GM18517 (cell line): Measurements from ENCODE around the gene TAP1.
"Not testable (repeated sequence)": the region's sequence is repeated elsewhere in the genome, so short reads cannot be mapped to it uniquely, and the experiment has no call there.

Experiments
- ATAC-seq: cut with Tn5 transposase; IDR thresholded peaks from one replicate; pipeline ENCODE4 v1.9.1; 2021; ENCODE audit warnings: mild to moderate bottlenecking, moderate library complexity; ENCODE audit not compliant: unreplicated experiment

The TAP1 gene

DNA sequence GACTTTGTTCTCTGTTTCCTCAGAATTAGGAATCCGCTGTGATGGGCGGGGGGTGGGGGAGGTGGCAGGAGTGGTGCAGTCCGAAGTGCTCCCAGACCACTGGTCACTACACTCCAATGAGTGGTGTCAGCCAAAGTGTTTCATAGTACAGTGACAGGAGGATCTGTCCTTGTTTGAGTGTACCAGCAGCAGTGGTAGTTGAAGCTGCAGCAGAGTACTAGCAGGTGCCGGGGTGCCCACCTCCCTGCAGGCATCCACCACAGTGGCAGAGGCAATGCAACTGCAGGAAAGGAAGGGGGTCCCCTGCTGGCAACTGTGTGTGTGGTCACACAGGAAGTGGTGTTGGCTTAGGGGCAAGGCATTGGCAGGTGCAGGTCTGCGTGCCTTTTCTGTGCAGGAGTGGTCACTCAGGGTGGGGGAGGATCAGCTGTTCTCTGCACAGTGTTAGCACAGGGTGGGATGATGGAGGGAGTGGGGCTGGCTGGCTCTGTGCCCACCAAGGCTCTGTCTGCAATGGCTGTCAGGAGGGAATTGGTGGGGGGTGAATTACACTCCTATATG, 46.4 kb downstream of the TAP1 start:
- no peak for ATAC-seq

DNA sequence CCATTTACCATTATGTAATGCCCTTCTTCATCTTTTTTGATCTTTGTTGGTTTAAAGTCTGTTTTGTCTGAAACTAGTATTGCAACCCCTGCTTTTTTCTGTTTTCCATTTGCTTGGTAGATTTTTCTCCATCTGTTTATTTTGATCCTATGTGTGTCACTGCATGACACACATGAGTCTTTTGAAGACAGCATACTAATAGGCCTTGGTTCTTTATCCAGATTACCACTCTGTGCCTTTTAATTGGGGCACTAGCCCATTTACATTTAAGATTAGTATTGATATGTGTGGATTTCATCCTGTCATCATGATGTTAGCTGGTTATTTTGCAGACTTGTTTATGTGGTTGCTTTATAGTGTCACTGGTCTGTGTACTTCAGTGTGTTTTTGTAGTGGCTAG, 48.1 kb downstream of the TAP1 start:
- not testable (repeated sequence) for ATAC-seq

DNA sequence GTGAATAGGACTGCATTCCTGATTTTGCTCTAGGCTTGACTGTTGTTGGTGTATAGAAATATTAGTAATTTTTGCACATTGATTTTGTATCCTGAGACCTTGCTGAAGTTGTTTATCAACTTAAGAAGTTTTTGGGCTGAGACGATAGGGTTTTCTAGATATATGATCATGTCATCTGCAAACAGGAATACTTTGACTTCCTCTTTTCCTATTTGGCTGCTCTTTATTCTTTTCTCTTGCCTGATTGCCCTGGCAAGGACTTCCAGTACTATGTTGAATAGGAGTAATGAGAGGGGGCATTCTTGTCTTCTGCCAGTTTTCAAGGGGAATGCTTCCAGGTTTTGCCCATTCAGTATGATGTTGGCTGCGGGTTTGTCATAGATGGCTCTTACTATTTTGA, 50.1 kb downstream of the TAP1 start:
- no peak for ATAC-seq

DNA sequence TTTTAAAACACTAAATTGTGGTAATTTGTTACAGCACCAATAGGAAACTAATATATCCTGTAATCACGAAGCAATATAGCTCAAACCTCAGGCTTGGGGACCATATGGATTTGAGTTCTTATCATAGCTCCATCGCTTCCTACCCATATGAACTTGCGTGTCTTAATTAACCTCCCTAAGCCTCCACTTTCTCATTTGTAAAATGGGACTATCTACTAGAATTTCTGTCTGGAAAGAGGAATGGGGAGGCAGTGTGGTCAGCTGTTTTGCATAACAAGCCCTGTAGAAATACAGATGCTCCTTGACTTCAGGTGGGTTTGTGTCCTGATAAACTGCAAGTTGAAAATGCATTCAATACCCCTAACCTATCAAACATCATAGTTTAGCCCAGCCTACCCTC, 53.8 kb downstream of the TAP1 start:
- ATAC-seq = no peak

DNA sequence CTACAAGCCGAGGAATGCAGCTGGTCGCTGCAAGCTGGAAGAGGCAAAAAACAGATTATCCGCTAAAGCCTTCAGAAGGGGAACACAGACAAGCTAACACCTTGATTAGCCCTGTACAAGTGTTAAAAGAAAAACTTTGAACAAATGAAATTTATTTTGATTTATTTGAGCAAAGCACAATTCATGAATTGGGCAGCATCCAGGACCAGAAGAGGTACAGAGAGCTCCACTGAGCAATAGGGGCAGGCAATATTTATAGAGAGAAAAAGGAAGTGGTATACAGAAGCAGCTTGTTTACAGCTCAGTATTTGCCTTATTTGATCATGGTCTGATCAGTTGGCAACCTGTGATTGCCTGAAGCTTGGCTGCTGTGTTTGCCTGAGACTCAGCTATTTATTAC, 54.3 kb downstream of the TAP1 start:
- ATAC-seq = no peak

DNA sequence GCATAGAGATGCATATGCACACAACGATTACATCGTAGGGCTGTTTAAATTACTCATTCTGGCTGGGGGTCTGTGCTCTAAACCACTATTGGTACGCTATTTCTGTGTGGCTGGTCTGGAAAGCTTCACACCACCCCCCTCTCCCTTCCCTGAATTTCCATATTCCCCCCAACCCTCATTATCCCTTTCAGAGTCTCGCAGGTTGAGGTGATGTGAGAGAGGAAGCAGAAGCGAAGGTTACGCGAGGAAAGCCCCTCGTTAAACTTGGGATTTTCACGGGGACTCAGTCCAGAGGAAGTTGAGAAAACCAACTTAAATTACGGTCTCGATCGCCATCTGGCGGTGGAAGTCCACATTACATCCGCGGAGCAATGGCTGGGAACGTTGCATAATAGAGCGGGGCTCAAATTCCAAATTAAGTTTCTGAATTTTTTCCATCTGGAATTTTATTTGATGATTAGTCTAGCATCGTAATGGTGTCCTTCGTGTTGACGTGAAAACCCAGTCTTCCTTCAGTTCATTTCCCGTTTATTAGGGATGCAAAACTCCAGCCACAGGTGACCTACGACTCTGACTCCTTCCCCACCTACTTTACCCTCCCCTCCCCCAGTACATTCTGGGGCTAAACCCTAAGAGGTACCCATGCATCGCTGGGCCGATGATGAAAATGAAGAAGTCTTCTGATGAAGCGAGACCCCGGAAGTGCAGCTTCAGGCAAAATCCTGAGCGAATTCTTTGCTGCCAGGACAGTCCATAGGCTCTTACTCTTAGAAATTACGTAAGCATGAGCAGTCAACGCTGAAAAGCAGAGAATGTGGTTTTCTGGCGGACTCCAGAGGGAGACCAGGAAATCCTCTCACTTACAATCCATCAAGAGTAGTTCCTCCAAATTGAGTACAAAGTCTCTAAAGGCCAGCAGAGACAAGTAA, 56.4 kb downstream of the TAP1 start:
- ATAC-seq = peak; percentile 74
